ENCODE measurements around the gene IPCEF1.

IPCEF1 gene, protein sequence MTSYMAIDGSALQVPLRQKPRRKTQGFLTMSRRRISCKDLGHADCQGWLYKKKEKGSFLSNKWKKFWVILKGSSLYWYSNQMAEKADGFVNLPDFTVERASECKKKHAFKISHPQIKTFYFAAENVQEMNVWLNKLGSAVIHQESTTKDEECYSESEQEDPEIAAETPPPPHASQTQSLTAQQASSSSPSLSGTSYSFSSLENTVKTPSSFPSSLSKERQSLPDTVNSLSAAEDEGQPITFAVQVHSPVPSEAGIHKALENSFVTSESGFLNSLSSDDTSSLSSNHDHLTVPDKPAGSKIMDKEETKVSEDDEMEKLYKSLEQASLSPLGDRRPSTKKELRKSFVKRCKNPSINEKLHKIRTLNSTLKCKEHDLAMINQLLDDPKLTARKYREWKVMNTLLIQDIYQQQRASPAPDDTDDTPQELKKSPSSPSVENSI

DNA sequence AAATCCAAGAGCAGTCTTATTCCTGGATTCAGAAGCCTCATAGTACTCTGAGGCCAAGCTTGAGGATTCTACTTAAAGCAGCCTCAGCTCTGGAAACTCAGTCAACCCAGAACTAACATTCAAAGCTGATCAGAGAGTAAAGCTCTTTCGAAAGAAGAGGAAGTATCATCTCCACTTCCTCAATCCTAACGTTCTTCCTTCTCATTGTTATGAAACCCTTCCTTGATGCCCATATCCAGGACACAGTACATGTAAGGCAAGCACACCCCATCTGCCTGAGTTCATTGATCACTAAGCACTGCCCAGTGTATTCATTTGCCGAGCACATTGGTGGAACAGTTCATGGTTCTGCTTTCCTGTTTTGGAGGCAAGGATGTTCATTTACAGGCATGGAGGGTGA lies at the start of gene IPCEF1:
Gene IPCEF1 (minus strand): TSS at position 114 of the 400 bp plus-strand sequence. CDS start 90,856 bp downstream, outside the sequence.
- peak in 1 of 14 donors; percentile 12 for DNase-seq

DNA sequence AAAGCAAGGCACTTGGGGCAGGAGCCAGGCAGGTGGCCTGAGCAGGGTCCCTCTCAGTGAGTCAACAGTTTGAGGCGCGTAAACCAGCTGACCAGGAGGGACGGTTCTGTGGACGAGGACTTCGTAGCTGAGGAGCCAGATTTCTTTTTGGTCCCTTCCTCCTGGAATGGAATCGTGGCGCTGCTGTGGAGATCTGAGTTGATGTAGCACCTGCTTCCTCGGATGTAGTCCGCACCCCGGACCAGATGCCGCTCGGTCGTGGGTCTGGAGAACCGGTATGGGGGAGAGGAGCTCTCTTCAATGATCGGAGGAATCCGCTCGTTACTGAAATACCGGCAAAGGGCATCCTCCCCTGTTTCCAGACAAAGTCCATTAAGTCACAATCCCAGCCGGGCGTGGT lies 49.7 kb upstream of the IPCEF1 start:
- DNase-seq = no peak

DNA sequence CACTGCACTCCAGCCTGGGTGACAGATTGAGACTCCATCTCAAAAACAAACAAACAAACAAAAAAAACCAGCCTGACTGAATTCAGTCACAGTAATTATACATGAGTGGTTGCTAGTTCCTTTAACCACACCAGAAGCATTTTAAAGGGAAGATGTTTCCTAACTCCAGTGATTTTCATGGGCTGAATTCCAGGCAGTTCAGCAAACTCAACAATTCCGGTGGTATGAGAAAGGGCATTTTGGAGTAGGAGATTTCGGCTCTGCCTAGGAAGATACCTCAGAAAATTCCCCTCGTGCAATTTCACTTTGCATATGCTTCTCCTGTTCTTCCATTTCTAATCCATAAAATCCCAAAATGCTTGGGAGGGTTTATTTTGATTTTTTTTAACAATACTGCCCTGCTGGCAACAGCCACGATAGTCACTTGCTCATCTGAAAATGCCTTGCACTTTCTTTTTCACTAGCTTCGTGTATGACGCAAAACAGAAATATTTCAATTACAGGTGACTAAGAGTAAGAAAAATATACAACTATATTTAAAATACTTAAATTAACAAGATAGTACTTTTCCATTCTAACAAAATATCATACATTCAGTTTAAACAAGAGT lies 48.3 kb upstream of the IPCEF1 start:
- DNase-seq = no peak

DNA sequence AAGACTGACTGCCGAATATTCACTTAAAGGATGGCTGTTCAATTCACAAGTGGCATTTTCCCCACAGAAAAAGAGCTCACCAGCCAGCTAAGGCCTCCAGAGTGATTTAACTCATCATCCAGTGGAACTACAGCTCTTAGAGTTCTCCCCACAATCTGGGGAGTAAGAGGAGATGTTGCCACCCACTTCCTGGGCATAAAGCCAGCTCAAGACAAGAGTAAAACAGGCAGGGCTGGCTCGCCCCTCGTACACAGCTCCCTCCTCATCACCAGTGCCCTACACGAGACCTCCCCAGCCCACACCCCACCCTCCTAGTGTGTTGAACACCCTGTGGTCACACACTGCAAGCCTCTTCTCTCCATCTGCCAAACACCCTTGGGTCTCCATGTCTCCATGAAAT lies 47.2 kb upstream of the IPCEF1 start:
- peak in 1 of 14 donors; percentile 7 for DNase-seq

DNA sequence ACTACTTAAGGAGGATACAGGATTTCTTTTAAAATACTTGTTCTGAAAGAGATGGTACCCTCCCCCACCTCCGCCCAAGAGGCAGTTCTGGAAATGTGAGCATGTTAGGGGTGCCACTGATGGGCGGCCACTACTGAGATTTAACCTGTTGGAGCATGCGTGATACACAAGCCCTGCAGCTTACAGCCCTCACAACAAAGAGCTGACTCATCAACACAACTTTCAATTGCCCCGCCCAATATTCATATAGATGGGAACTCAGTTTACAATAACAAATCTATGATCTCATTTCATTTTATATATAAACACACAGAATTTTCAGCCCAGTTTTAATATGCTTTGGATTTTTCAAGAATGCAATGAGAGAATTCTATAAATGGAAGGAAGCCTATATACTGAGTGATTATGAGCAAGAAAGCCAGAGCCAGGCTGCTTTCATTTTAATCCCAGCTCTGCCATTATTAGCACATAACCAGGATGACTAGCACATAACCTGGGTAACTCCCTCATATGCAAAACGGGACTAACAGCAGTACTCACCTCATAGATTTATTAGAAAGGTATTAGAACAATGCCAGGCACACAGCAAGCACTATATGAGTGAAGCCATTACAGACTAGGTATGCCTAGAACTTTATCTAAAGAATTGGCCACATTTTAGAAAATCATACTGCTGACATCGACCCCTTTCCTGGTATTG lies 45.6 kb upstream of the IPCEF1 start:
- no peak for DNase-seq

DNA sequence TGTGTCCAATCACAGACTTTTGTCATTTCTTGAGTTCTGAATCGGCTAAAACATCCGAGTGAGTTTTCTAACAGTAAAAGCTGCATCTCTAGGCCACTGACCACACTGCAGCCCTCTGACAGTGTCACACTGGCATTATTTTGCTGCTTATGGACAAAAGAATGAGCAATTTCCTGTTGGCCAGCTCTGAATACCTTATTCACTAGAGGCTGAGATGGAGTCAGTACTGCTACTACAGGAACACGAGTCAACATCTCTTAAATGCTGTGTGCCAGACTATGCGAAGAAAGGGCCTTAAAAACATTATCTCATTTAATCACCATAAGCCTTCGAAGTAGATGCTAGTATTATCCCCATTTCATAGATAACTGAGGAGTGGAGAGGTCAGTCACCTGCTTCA lies 42.5 kb upstream of the IPCEF1 start:
- peak in 1 of 14 donors; percentile 27 for DNase-seq

DNA sequence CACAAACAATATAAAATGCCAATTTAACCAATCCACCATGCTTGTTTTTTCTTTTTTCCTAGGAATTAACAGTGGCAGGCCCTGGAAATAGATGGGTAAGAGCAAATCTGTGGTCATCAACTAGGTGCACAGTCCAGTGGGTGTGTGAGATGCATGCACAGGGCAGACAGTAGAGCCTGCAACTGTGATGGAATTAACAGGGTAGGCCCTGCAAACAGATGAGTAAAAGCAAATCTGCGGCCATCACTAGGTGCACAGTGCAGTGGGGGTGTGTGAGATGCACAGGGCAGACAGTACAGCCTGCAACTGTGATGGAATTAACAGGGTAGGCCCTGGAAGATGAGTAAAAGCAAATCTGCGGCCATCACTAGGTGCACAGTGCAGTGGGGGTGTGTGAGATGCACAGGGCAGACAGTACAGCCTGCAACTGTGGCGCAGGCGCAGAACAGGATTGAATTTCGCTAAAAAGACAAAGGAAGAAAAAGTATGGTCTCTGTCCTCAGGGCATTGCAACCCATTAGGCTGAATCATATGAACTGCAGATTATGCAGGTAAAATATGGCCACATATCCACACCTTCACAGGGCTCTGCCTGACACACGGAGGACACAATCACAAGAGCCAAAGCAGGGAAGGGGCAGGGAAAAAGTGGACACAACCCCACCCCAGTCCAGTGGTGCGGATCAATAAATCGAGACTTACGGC lies 41.0 kb upstream of the IPCEF1 start:
- no peak for DNase-seq

DNA sequence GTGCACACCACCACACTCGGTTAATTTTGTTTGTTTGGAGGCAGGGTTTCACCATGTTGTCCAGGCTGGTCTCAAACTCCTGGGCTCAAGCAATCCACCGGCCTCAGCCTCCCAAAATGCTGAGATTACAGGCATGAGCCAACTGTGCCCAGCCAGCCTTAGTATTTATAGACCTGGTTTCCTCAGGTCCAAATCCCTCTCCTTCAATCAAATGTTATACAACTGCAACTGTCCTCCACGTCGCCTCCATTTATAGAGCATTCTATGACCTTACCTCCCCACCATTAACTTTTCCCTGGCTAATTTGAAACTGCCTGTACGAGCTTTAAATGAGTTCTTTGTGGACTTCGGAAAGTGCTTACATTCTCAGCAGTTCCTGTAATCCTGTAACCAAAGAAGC lies 39.3 kb upstream of the IPCEF1 start:
- DNase-seq = no peak

DNA sequence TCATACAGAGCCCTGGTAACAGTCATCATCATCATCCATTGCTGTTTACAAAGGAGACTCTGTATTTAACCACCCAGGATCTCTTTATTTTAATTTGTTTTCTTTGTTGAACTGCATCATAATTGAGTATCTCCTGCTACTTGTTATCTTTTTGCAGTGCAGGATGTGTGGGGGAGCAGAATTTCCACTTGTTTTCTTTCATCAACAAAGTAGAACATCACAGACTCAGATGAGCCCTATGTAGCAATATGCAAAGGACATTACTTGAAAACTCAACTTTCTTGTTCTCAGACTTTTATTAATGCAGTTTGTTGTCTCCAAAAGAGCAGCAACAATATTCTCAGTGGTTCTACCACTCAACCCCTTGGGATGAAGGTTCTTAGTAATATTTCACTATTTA lies 38.7 kb upstream of the IPCEF1 start:
- no peak for DNase-seq

DNA sequence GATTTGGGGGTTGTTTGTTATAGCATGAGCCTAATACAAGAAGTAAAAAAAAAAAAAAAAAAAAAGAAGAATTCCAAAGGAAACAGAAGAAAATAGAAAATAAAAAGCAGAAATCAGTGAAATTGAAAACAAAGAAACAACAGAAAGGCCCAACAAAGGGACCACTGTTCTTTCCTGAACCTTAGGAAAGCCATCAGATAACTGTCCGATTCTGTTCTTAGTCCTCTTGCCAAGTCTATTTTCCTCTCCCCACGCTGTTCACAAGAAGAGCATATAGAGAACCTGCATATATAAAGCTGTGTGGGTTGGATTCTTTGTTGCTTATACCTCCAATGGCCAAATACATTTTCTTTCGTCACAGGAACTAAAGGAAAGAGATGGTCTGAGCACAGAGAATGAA lies 38.0 kb upstream of the IPCEF1 start:
- DNase-seq = no peak

DNA sequence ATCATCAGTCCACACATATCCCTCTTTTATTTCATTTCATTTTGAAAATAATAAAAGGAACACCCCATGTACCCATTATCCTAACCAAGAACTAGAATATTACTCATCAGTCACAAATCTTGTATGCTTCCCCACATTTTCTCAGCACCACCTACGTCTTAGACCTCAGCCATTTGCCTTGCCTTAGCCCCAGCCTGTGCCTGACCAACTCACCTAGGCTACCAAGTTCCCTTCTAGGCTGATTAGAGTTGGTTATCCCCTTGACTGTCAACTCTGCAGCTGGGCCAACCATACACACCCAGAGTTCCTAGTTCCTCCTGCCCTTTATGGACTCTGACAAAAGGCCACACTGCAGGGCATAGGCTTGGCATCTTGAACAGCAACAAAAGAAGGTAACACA lies 33.4 kb upstream of the IPCEF1 start:
- DNase-seq = no peak

DNA sequence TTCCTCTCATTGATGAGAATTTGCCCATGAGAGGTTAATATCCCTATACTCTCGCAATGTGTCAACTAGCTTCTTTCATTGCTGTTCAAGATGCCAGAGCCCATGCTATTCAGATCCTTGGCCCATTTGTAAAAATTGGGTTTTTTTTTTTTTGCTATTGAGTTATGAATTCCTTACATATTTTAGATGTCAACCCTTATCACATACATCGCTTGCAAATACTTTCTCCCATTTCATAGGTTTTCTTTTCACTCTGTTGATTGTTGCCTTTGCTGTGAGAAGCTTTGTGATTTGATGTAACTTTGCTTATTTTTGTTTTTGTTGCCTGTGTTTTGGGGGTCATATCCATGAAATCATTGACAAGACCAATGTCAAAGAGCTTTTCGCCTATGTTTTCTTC lies 32.2 kb upstream of the IPCEF1 start:
- DNase-seq = no peak

DNA sequence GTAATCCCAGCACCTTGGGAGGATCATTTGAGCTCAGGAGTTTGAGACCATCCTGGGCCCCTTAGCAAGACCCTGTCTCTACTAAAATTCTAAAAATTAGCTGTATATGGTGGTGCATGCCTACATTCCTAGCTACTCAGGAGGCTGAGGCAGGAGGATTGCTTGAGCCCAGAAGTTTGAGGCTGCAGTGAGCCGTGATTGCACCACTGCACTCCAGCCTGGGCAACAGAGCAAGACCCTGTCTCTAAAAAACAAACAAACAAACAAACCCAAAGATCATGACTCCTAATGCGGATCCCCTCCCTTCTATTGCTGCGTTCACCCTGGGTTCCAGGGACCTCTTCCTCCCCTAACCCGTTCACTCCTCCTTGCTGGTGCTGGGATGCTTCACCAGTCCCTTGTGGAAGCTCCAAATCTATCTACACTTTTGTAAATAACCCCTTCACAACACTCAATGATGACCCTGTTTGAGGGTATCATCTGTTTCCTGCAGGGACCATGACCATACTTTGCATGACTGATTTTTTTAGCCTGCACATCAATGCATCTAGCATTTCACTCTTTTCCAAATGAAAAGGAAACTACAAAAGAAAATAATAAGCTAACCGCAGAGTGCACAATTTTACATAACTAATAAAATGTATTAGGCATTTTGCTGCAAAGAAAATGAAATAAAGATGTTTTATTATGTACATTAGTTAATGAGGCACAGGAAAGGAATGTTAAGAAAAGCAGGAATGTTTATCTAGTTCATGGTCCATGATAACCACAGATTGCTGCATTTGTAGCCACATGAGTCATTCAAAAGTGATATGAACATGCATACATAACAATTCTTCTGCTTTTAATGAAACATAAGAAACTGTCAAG lies 30.5 kb upstream of the IPCEF1 start:
- no peak for DNase-seq

DNA sequence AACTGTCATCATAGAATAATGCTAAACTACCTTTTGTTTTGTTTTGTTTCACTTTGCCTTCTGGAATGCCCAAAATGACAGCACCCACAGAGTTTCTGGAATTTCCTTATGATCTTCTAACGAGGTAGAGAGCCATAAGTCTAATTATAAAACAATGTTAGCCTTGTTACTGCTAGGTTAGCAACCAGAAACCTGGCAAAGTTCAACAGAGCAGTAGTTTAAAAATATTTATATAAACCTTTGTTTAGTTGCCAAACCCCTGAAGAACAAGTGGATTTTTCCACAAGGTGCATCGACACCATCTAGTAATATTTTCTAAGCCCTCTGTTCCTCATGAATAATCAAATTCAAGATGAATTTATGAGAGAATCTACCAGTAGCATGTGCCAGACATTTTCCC lies 27.6 kb upstream of the IPCEF1 start:
- DNase-seq = no peak

DNA sequence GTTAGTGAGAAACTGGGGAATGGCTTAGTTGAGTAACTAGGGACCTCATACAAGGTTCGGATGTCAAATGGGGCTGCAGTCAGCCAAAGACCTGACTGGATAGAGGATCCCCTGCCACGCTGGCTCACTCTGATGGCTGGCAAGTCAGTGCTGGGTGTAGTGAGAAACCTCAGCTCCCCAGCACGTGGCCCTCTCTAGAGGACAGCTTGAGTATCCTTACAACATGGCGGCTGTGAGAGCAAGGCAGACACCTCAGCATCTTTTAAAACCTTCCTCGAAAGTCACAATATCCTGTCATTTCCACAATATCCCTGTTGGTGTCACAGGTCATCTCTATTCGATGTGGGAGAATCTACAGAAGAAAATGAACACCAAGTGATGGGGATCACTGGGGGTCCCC lies 26.7 kb upstream of the IPCEF1 start:
- no peak for DNase-seq

DNA sequence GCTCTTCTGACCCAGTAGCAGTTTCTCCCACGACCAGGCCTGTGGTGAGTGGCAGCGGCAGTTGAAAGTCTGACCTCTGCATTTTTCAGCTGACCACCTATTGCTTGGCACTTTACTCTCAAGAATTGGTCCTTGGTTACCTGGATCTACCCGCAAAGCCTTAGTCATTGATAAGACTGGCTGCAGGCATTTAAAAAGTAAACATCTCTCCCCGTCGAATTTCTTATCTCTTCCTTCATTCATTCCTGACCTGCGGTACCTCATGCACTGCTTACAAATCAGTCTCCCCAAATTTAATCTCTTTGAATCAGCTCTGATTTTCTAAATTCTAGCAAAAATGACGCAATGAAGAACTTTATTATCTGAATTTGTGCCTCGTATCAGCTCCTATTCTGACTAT lies 26.1 kb upstream of the IPCEF1 start:
- DNase-seq = no peak

DNA sequence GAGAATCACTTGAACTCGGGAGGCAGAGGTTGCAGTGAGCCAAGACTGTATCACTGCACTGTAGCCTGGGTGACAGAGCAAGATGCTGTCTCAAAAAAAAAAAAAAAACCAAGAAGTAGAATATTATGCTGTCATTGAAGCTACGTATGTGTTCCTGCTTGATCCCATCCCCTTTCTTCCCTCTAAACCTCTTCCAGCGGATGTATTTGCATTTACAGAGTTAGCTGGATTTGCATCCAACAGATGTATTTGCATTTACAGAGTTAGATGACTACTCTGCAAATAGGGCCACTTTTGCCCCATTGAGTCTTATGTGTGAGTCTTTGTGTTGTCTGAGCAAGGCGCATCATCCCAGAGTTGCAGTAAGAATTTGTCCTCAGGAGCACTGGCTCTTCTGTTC lies 24.9 kb upstream of the IPCEF1 start:
- no peak for DNase-seq

DNA sequence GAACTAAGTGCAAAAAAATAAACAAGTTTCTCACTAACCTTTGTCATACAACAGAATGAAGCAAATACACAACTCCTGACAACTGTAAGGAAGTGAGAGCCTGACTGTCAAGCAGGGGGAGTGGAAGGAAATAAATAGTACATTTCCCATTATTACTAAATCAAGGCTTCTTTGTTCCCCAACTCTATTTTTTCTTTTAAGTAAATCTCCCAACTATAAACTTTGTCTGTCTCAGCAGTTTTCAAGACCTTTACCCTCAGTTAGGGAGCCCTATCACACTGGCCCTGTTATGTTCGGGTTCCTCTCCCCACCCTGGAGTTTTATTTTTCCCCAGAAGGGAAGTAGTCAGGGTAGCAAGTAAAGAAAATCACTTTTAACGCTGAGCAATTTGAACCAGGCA lies 24.1 kb upstream of the IPCEF1 start:
- DNase-seq = no peak

DNA sequence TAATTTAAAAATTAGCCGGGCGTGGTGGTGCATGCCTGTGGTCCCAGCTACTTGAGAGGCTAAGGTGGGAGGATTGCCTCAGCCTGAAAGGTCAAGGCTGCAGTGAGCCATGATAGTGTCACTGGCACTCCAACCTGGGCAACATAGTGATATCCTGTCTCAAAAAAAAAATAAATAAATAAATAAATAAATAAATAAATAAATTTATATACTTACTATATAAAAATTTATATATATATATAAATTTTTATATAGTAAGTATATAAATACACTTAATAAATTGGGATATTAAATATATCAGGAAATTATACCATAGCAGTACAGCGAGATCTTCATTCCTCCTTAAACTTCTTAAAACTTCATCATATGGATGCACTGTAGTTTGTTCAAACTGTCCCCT lies 23.0 kb upstream of the IPCEF1 start:
- no peak for DNase-seq

DNA sequence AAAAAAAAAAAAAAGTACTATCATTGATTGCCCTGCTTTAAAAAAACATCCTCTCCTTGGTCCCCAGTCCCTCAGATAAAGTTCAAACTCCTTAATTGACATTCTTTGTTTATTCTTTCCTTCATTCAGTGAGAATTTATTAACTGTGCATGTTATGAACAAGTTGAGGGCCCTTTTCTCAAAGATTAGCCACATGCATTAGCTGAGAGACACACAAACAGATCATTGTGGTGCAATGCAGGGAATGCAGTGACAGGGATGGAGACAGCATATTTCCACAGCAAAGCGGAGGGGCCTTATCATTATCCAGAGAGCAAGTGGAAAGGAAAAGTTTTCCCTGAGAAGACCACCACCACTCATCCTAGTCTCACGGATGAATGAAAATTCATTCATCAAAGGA lies 21.9 kb upstream of the IPCEF1 start:
- DNase-seq = no peak

DNA sequence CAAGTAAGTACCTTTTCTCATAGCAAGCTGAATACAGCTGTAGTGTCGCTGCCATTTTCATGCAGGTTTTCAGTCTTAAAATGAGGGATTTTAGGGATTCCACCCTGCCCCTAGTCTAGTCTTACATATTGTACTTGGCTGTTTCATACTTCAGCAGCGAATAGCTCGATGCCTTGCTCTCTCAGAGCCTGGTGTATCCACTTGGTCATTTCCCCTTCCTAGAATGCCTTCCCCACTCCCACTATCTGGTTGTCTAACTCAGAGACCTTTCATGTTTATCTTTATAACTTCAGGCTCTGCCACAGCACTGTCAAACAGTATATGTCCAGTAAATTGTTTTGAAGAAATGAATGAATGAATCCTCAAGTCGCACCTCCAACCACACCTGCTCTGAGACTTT lies 21.1 kb upstream of the IPCEF1 start:
- DNase-seq = no peak

DNA sequence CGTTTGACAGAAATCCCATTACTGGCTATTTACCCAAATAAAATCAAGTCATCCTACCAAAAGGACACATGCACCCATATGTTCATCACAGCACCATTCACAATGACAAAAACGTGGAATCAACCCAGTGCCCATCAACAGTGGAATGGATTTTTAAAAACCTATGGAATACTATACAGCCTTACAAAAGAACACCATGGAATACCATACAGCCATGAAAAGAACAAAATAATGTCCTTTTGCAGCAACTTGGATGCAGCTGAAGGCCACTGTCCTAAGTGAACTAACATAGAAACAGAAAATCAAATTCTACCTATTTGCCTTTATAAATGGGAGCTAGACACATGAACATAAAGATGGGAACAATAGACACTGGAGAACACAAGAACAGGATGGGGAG lies 17.4 kb upstream of the IPCEF1 start:
- no peak for DNase-seq
